Ishikawa (cell line): ENCODE data around the gene CDH2.

Experiments used
- CEBPB ChIP-seq: IDR thresholded peaks from 2 replicates; pipeline ENCODE4 v1.6.1; 2012
- CREB1 ChIP-seq: IDR thresholded peaks from 2 replicates; pipeline ENCODE4 v1.6.1; 2012; ENCODE audit warnings: low read depth
- EP300 ChIP-seq: IDR thresholded peaks from 2 replicates; pipeline ENCODE4 v1.6.1; 2012; ENCODE audit warnings: borderline replicate concordance
- MAX ChIP-seq: IDR thresholded peaks from 2 replicates; pipeline ENCODE4 v1.6.1; 2012
- RAD21 ChIP-seq: IDR thresholded peaks from 2 replicates; pipeline ENCODE4 v1.6.1; 2012; ENCODE audit warnings: low read depth
- REST ChIP-seq: IDR thresholded peaks from 2 replicates; pipeline ENCODE4 v1.6.1; 2012; ENCODE audit warnings: low read depth, mild to moderate bottlenecking
- TAF1 ChIP-seq: IDR thresholded peaks from 2 replicates; pipeline ENCODE4 v1.6.1; 2012; ENCODE audit warnings: low read depth, mild to moderate bottlenecking
- TCF12 ChIP-seq: IDR thresholded peaks from 2 replicates; pipeline ENCODE4 v1.6.1; 2012; ENCODE audit warnings: low read depth
- USF1 ChIP-seq: IDR thresholded peaks from 2 replicates; pipeline ENCODE4 v1.6.1; 2012
- YY1 ChIP-seq: IDR thresholded peaks from 2 replicates; pipeline ENCODE4 v1.6.1; 2012; ENCODE audit warnings: low read depth
- ZBTB7A ChIP-seq: IDR thresholded peaks from 2 replicates; pipeline ENCODE4 v1.6.1; 2012; ENCODE audit warnings: low read depth

GRCh38 chr18:27922780-27923179 is 254.2 kb downstream of the CDH2 start:
- TF ChIP-seq CREB1 (no peak), MAX (0 out of 2 replicates have a peak, but pooled peaks have one; percentile 20), EP300 (no peak), TAF1 (no peak), CEBPB (peak; percentile 75), RAD21 (no peak), YY1 (no peak), TCF12 (no peak), USF1 (no peak), REST (no peak), ZBTB7A (no peak)
